T-helper 1 cell (primary cell): ENCODE results near the gene ZNF784.
"Not testable (repeated sequence)": the region's sequence is repeated elsewhere in the genome, so short reads cannot be mapped to it uniquely, and the experiment has no call there.

Experiments used
- DNase-seq, 5 donors: peaks; one replicate each; pipeline ENCODE4 v3.0.0-alpha.2; 2012 to 2020

Gene ZNF784

DNA sequence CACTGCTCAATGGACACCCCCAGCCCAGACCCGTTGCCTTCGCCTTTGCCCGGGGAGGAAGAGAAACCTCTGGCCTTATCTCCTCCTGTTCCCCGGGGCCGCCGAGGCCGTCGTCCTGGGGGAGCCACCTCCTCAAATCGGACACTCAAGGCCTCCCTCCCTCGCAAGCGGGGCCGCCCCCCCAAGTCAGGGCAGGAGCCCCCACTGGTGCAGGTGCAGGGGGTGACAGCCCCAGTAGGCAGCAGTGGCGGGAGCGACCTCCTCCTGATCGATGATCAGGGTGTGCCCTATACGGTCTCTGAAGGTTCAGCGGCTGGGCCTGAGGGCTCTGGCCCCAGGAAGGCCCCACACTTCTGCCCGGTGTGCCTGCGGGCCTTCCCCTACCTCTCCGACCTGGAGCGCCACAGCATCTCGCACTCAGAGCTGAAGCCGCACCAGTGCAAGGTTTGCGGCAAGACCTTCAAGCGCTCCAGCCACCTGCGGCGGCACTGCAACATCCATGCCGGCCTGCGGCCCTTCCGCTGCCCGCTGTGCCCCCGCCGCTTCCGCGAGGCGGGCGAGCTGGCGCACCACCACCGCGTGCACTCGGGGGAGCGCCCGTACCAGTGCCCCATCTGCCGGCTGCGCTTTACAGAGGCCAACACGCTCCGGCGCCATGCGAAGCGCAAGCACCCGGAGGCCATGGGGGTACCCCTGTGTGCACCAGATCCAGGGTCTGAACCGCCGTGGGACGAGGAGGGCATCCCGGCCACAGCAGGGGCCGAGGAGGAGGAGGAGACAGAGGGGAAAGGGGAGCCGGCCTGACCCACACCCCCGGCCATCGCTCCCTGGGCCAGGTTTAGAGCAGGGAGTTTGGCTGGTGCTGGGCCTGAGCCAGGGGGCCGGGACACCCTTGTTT is 22.0 kb downstream of the ZNF784 start:
- no peak for DNase-seq

DNA sequence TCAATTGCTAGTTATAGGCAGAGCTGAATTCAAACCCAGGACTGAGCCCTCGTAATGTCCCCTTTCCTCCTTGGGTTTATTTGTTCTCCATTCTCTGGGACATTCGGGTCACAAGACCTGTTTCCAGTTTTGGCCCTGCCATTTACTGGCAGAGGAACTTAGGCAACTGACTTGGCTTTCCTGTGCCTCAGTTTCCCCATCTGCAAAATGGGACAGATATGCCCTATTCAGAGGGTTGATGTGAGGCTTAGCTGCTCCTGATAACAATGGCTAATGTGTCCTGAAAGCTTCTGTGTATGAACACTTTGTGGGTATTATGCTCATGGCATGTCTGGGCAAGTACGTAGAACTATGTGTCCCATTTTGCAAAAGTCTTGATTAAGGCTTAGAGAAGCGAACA is 23.3 kb downstream of the ZNF784 start:
- DNase-seq, result no peak

DNA sequence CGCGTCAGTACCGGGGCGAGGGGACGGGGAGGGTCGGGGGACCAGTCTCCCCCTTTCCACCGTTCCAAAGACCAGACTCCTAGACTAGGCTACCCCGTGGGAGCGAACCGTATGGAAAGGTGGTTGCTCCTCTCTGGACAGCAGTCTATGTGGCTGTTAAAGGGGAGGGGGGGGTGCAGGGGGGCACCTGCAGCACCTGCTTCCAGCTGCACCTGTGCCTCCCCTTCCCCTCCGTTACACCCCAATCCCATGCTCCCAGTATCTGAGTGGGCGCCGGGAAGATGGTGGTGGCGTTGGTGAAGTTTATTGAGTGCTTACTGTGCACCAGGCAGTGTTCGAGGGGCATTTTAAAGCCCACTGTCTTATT is 23.7 kb downstream of the ZNF784 start:
- no peak for DNase-seq

DNA sequence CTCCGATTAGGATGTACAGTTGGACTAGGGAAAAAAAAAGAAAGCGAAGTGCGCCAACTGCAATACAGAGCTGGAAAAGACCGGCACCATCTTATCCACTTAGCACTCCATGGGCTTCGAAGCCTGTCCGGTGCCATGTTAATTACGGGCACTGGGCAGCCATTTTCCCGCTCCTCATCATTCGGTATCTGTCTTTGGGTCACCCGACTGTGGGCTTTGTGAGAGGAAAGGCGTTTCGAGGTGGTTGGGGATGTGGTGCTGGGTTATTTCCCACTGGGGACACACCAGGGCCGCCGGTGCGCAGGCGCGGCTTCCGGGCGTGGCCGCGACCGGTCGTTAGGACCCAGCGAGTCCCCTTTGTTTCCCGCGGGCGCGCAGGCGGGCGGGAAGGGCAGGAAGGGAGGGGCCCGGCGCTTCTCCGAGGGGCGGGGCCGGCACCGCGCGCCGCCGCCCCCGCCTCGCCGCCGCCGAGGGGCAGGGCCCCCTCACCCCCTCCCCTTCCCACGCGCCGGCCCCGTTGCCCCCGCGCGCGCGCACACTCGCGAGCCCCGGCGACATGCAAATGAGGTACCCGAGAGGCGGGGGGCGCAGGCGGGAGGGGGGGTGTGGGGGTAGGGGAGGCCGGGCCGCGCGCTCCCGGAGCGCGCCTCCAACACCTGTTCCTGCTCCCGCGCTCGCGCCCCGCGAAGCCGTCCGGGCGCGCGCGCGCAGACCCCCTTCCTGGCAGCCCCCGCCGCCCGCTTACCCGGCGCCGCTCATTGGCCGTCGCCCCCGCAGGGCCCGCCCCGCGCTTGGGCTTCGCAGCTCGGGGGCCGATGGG is 24.3 kb downstream of the ZNF784 start, which contains the start of gene ZNF524:
Gene ZNF524 (plus strand): TSS at position 447 of the 820 bp plus-strand sequence. CDS start 1,825 bp downstream, outside the sequence.
- DNase-seq, result peak; percentile 69 to 93 (median 81)

DNA sequence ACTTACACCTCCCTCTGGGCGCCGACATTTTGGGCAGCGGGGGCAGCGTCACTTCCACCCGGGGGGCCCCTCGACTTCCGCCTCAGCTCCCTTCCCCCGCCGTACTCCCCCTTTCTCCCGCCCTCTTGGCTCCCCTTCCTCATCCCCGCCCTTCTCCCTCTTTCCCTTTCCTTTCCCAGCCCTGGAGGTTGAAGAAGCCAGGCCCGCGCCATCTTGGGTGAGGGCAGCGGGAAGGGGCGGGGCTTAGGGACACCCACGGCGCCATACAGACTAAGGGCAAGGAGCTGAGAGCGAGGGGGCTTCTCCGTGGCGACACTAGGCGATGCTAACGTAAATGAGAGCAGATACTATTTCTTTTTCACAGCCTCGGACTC is 24.9 kb downstream of the ZNF784 start, which contains the start of gene FIZ1:
Gene FIZ1 (minus strand): TSS at position 50 of the 374 bp plus-strand sequence. CDS start 1,652 bp downstream, outside the sequence.
- peak; percentile 90 to 98 (median 94) for DNase-seq

DNA sequence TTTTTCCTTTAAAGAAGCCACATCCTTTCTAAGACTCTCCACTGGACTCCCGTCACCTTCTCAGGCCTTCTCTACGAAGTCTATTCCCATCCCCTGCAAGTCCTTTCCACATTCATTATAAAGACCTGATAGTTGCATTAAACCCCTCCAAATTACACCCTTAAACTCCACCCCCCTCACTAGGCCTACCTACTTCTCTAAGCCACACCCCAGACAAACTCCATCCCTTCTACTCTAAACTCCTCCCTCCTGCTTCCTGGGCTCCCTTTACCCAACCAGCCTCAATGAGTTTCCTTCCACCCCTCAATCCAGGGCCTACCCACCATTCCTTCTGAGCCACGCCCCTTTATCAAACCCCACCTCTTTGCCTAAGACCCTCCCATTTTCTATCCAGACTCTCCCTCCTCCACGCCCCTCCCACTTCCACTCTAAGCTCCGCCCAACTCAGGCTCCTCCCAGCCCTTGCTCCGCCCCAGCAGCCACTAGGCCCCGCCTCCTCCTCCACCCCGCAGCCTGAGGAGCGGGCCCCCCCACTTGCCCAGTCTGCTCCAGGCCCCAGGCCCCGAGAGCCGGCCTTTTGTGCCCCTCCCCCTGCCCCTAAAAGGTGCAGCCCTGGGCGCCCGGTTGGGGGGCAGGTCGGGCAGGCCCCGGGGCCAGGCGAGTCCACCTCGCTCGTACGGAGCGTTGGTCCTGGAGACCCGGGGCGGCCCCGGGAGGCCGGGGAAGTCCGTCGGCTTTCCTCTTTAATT is 25.5 kb downstream of the ZNF784 start:
- DNase-seq, result peak; percentile 77 to 92 (median 89)

DNA sequence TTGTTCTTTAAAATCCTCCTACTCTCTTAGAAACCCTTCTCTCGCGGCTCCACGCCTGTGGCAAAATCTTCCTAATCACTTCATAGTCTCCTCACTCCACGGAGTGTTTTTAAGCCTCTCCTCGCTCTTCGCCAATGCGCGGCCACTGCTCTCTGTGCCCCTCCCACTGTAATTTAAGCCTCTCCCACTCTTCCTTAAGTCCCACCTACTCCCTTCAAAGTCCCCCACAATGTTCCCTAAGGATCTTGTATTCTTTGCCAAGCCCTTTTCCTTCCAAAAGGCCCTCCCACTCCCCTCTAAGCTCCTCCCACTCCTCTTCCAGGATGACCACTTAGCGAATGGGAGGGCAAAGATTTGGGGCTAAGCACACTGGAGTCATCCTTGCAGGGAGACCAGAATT is 26.3 kb downstream of the ZNF784 start:
- DNase-seq, result no peak

DNA sequence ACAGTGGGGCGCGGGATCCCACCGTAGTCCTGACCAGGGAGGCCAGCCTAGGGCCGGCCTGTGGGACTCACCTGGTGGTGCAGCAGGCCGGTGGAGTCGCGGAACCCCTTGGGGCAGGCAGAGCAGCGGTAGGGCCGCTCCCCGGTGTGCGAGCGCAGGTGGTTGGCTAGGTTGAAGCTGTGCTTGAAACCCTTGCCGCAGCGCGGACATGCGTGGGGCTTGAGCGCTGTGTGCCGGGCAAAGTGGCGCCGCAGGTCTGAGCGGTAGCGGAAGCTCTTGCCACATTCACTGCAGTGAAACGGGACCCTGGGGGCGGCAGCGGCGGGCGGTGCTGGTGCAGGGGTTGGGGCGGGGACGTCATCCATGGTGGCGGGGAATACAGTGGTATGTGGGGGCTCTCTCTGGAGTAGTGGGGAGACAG is 26.9 kb downstream of the ZNF784 start:
- DNase-seq, result no peak

DNA sequence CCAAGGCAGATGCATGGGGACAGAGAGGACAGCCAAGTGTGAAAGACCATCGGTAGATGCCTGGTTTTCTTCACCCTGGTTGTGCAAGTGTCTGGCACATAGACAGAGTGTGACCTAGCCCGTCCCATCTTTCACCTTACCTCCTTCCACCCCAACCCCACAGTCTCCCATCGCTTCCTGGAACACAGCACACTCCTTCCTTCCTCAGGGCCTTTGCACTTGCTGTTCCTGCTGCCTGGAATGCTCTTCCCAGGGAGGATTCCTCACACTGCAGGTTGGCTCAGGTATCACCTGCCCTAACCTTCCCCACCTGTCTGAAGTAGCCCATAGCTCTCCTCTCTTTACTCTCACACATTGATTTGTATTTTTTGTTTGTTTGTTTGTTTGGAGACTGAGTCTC is 28.1 kb downstream of the ZNF784 start:
- DNase-seq, result no peak

DNA sequence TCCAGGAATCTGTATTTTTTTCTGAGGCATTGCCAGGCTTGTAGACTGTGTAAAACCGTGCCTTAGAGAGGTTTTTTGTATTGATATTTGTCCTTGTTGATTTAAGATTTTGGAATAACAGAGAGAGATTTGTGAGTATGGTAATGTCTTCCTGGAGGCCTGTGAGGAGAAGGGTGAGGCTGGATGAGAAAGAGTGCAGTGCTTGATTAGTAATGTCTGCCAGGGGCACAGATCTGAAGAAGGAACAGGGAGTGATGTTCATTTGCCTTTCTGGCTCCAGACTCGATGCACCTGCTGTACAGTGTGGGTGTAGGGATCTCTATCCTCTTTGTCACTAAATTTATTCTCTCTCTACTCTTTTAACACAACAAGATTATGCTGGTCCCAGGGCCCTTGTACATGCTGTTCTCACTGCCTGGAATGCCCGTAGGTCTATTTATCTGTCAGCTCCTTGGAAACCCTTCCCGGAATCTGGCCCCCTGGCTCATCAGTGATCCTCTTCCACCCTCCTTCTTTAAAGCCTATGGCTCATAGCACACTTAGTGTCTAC is 29.3 kb downstream of the ZNF784 start:
- no peak for DNase-seq

DNA sequence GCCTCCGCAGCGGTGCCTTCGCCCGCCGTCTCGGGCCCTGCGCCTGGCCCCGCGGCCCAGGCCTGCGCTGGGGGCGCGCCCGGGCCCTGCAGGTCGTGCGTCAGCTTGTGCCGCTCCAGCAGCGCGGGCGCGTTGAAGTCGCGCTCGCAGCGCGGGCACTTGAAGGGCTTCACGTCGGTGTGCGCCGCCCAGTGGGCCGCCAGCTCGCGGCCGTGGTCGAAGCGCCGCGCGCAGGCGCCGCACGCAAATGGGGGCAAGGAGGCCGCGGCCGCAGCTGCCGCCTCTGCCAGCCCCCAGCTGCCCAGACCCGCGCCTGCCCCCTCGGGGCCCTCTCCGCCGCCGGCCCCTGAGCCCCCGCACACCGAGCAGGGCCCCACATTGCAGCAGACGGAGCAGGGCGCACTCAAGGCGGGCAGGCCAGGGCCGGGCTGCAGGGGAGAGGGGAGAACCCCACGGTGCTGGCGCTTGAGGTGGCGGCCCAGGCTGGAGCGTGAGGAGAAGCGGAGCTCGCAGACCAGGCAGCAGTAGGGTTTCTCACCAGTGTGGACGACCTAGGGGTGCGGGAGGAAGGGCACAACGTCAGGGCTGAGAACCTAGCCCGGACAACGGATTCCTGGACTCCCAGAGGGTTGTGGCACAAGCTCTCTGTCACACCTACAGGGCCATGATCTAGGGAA is 31.1 kb downstream of the ZNF784 start:
- DNase-seq, result no peak

DNA sequence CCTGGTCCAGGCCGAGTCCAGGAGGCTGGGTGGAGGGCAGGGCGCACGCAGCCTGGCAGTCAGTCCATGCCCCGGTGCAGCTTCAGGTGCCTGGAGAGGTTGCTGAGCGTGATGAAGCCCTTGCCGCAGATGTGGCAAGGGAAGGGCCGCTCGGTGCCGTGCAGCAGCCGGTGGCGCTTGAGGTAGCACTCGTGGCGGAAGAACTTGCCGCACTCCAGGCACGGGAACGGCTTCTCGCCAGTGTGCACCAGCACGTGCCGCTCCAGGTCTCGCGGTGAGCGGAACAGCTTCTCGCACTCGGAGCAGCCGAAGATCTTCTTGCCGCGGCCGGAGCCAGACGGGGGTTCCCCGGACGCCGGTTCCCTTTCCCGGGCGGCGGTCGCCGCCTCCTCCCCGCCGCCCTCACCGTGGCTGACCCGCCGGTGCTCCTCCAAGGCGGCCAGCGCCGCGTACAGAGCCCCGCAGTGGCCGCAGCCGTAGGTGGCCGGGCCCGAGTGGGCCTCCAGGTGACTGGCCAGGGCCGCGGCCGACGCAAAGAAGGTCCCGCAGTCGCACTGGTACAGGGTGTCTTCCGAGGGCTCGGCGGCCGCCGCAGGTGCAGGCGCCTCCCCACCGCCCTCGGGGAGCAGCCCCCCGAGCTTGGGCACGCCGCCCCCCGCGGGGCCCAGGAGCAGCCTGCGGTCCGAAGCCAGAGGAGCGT is 31.8 kb downstream of the ZNF784 start:
- DNase-seq, result no peak

DNA sequence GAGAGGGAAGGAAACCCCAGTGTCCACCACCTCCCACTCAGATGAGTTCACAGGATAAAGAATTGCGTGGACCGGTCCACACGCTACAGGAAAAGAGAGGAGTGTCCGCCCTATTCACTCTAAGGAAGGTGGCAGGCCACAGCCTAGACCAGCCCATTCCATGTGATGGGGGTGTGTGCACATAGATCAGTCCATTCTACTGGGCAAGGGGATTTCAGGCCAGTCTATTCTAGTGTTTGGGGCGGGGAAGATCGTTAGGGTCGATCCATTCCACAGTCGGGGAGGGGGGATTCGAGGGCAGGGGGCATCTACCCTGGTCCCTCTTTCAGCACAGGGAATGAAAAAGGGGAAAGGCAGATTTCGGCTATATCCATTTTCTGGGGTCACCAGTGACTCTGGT is 32.8 kb downstream of the ZNF784 start:
- DNase-seq, result no peak

DNA sequence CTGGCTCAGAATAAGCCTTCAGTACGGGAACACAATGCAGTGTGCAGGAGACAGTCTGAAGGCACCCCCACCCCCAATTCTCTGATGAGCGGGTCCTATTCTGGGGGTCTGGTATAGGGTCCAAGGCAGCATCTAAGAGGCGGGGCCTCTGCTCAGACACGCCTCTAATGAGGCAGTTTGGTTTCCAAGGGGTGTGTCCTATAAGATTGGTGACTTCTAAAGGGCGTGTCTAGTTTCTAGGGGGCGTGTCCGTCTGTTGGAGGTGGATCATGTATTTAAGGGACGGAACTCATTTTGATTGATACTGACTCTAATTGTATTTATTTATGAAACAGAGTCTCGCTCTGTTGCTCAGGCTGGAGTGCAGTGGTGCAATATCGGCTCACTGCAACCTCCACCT is 33.7 kb downstream of the ZNF784 start:
- no peak for DNase-seq

DNA sequence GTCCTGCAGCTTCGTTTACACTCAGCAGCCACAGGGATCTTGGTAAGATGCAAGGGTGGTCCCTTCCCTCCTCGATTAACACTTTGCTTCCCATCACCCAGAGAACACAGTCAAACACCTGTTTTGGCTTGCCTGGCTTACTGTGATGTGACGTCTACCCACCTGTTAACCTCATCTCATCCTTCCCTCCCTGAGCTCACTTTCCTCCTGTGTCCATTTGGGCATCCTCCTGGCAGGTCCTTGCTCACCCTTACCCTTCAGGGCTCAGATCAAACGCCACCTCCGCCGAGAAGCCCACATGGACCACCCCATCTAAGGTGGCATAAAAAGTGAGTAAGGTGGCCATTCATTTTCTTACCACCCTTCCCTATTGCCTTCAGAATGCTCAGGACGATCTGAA is 34.3 kb downstream of the ZNF784 start:
- no peak for DNase-seq

DNA sequence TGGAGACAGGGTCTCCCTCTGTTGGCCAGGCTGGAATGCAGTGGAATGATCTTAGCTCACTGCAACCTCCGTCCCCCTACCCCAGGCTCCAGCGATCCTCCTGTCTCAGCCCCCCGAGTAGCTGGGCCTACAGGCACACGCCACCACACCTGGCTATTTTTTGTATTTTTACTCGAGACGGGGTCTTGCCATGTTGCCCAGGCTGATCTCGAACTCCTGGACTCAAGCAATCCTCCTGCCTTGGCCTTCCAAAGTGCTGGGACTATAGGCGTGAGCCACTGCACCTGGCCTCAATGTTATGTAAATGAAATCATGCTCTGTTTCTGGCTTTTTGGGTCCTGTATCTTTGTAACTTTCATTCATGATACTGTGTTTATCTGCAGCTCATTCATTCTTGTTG is 35.6 kb downstream of the ZNF784 start:
- DNase-seq, result no peak

DNA sequence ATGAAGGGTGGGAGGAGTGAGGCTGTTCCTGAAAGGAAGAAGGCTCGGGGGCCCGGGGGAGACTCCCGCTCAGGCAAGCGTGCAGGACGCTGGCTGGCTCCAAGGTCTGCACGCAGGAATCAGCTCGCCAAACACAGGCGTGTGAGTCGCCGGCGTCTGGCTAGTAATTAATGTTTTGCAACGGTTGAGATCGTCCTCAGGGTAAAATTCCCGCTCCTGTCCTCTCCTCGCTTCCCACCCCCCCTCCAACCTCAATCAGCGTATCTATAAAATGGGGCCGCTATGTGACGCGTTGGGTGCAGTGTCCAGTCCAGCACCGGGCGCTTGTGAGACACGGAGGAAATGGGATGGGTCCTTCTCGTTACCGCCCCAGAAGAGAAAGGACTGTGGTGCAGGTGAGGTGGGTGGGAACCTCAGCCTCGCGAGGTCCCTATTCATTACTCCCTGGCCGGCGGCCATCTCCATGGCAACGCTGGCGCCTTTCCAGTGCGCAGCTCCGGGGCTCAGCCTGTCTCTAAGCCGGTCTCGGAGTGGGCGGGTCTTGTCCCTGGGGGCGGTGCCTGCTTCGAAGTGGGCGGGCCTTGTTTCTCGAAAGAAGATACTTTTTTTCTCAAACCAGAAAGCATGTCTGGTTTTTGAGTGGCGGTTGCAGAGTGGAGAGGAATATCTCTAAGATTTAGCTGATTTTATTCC is 37.2 kb downstream of the ZNF784 start:
- DNase-seq, result peak; percentile 83 to 92 (median 90)

DNA sequence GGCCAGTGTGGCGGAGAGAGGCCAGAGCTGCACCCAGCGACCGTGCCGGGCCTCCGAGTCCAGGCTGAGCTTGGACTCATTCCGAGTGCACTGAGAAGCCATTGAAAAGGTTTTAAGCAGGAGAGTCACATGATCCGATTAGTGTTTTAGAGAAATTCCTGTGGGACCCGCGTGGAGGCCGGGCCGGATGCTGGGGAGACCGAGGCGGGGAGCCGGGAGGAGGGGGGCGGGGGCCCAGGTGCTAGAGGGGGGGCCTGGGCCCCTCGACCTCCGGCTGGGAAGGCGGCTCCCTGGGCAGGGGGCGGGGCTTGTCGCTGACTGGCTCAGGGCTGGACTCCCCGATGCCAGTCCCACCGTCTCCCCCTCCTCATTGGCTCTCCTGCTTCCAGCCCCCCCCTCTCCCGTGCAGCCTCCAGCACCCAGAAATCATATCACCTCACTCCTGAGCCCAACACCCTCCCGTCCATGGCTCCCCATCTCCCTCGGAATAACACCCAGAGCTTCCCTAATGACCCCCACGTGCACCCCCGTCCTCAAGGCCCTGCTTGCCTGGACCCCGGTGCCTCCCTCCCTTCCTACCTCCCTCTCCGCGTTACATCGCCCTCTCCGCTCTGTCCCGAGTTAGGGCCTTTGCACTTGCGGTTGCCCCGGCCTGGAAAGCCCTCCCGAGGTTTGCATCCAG is 38.6 kb downstream of the ZNF784 start:
- DNase-seq, result peak in 2 of 5 donors; percentile 30 to 42

DNA sequence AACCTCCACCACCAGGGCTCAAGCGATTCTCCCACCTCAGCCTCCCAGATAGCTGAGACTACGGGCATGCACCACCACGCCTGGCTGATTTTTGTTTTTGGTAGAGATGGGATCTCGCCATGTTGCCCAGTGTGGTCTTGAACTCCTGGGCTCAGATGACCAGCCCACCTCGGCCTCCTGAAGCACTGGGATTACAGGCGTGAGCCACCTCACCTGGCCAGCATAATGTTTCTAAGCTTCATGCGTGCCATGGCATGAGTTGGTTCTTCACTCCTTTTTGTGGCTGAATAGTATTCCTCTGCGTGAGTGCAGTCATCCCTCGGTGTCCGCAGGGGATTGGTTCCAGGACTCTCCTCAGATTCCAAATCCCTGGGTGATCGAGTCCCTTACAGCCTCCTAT is 39.5 kb downstream of the ZNF784 start:
- DNase-seq, result no peak

DNA sequence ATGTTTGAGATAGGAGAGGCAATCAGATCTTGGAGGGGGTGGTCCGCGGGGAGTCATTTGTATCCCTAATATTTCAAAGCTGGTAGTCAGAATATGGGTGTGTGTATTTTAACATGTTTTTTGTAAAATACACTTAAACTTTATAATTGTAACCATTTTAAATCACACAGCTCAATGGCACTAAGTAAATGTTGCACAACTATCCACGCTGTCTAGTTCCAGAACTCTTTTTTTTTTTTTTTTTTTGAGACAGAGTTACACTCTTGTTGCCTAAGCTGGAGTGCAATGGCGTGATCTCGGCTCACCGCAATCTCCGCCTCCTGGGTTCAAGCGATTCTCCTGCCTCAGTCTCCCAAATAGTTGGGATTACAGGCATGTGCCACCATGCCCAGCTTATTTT is 40.5 kb downstream of the ZNF784 start:
- DNase-seq, result not testable (repeated sequence)
